RWPE2 (cell line): Measurements from ENCODE around the gene TEX51.

Source experiments
- ATAC-seq: fragments of 200-7000 bp; cut with Tn5 transposase; 3 replicates; pipeline ENCODE4 v1.9.1; 2021; ENCODE audit warnings: low read depth
- DNase-seq: peaks from one replicate; pipeline ENCODE4 v3.0.0-alpha.2; 2020; ENCODE audit warnings: low spot score
- H3K27ac ChIP-seq: fragments of 450-650 bp; 2 replicates; pipeline ENCODE4 v1.5.1; 2017; ENCODE audit warnings: mild to moderate bottlenecking; ENCODE audit not compliant: poor library complexity, severe bottlenecking
- H3K27me3 ChIP-seq: fragments of 250-450 bp; sonication (Bioruptor Pico); 2 replicates; pipeline ENCODE4 v1.5.1; 2021; ENCODE audit warnings: mild to moderate bottlenecking, moderate library complexity; ENCODE audit not compliant: insufficient read depth, poor library complexity, severe bottlenecking
- H3K36me3 ChIP-seq: fragments of 250-450 bp; sonication (Bioruptor Pico); 2 replicates; pipeline ENCODE4 v1.5.1; 2020; ENCODE audit warnings: low read depth, mild to moderate bottlenecking, moderate library complexity
- H3K4me1 ChIP-seq: fragments of 250-450 bp; sonication (Bioruptor Pico); 2 replicates; pipeline ENCODE4 v1.5.1; 2021; ENCODE audit warnings: mild to moderate bottlenecking, moderate library complexity; ENCODE audit not compliant: insufficient read depth, poor library complexity, severe bottlenecking
- H3K4me3 ChIP-seq: fragments of 250-450 bp; sonication (Bioruptor Pico); 2 replicates; pipeline ENCODE4 v1.5.1; 2021; ENCODE audit warnings: mild to moderate bottlenecking, moderate library complexity; ENCODE audit not compliant: severe bottlenecking
- H3K9me3 ChIP-seq: fragments of 250-450 bp; sonication (Bioruptor Pico); 2 replicates; pipeline ENCODE4 v1.5.1; 2021; ENCODE audit warnings: mild to moderate bottlenecking, moderate library complexity; ENCODE audit not compliant: severe bottlenecking
- TF ChIP-seq, protein P1 (sequence below): fragments of 450-650 bp; IDR thresholded peaks from one replicate; pipeline ENCODE4 v1.5.1; 2017; ENCODE audit warnings: mild to moderate bottlenecking, moderate library complexity; ENCODE audit not compliant: poor library complexity, severe bottlenecking

Gene TEX51

DNA sequence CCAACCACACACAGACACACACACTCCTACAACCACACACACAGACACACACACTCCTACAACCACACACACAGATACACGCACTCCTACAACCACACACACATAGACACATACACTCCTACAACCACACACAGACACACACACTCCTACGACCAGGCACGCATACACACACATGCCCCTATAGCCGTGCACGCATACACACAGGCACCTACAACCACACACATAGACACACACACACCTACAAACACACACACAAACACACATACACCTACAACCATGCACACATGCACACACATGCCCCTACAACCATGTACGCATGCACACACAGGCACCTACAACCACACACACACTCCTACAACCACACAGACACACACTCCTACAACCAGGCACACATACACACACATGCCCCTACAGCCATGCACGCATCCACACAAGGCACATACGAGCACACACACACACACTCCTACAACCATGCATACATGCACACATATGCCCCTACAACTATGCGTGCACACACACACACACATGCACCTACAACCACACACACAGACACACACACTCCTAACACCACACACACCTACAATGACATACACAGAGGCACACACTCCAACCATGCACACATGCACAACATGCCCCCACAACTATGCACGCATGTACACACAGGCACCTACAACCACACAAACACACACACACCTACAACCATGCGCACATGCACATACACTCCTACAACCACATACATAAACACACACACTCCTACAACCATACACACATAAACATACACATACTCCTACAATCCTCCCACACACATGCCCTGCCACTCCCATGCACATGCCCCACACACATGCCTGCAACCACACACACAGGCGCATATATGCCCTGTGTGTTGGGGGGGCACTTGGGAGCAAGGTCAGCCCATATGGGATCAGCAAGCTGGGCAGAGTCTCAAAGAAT is 19.1 kb upstream of the TEX51 start:
- H3K27me3 ChIP-seq = no peaks in the 10 kb centered on the region
- H3K9me3 ChIP-seq = no peaks in the 10 kb centered on the region
- H3K27ac ChIP-seq = no peak overlapping the region
- TF ChIP-seq, protein P1, sequence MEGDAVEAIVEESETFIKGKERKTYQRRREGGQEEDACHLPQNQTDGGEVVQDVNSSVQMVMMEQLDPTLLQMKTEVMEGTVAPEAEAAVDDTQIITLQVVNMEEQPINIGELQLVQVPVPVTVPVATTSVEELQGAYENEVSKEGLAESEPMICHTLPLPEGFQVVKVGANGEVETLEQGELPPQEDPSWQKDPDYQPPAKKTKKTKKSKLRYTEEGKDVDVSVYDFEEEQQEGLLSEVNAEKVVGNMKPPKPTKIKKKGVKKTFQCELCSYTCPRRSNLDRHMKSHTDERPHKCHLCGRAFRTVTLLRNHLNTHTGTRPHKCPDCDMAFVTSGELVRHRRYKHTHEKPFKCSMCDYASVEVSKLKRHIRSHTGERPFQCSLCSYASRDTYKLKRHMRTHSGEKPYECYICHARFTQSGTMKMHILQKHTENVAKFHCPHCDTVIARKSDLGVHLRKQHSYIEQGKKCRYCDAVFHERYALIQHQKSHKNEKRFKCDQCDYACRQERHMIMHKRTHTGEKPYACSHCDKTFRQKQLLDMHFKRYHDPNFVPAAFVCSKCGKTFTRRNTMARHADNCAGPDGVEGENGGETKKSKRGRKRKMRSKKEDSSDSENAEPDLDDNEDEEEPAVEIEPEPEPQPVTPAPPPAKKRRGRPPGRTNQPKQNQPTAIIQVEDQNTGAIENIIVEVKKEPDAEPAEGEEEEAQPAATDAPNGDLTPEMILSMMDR = no peak
- DNase-seq = no peak
- no peaks in the 10 kb centered on the region for H3K36me3 ChIP-seq
- H3K4me1 ChIP-seq = no peaks in the 10 kb centered on the region
- H3K4me3 ChIP-seq = no peak overlapping the region
- no peak for ATAC-seq

DNA sequence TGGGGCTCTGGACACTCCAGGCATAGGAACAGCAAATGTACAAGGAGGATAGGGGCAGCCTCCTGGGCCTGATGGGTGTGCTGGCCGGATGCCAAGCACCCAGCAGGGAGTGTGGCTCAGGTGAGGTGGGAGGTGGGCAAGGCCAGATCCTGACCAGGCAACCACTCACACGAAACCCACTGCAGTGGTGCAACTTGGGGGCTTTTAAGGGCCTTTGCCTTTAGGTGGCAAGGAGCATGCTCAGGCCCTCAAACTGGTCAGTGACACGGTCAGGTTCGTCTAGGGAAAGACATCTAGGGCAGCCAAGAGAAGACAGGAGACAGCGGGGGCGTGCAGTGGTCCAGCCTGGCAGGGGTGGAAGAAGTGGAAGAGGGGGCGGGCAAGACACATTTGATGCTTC is 18.4 kb upstream of the TEX51 start:
- Histone ChIP-seq H3K4me1 (no peaks in the 10 kb centered on the region), H3K27ac (no peak overlapping the region), H3K36me3 (no peaks in the 10 kb centered on the region), H3K9me3 (no peaks in the 10 kb centered on the region), H3K4me3 (no peak overlapping the region), H3K27me3 (no peaks in the 10 kb centered on the region)
- no peak for ATAC-seq
- TF ChIP-seq, protein P1 = no peak
- DNase-seq = no peak

DNA sequence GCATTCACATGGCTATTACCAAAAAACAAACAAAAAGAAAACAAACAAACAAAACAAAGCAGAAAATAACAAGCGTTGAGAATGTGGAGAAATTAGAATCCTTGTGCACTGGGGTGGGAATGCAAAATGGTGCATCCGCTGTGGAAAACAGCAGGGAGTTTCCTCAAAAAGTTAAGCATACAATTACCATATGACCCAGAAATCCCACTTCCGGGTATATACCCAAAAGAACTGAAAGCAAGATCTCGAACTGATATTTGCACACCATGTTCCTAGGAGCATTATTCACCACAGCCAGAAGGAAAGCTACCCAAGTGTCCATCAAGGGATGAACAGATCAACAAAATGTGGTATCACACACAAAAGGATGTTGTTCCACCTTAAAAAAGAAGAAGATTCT is 17.9 kb upstream of the TEX51 start:
- no peak overlapping the region for H3K4me3 ChIP-seq
- ATAC-seq (no peak), DNase-seq (no peak)
- H3K4me1 ChIP-seq = no peaks in the 10 kb centered on the region
- no peaks in the 10 kb centered on the region for H3K36me3 ChIP-seq
- H3K9me3 ChIP-seq = no peaks in the 10 kb centered on the region
- H3K27ac ChIP-seq = no peak overlapping the region
- TF ChIP-seq, protein P1 = no peak
- H3K27me3 ChIP-seq = no peaks in the 10 kb centered on the region

DNA sequence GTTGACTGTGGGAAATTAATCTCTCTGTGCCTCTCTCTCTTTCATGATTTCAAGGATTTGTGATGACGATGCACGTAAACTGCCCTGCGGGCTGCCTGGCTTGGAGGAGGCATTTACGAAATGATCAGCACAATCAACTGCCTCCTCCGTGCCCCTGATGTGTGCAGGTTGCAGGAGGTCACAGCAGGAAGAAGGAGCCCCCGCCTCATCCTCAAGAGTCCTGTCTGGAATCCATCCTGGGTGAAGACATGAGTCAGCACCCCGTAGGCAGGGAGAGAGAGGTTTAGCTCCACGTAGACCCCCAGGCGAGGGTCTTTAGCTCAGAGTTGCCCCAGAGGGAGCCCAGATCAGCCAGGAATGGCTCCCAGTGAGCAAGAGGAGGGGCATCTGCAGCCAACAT is 17.1 kb upstream of the TEX51 start:
- no peak overlapping the region for H3K27ac ChIP-seq
- DNase-seq = no peak
- no peaks in the 10 kb centered on the region for H3K9me3 ChIP-seq
- H3K4me3 ChIP-seq = no peak overlapping the region
- ATAC-seq = no peak
- no peaks in the 10 kb centered on the region for H3K4me1 ChIP-seq
- TF ChIP-seq, protein P1 = no peak
- H3K27me3 ChIP-seq = no peaks in the 10 kb centered on the region
- H3K36me3 ChIP-seq = no peaks in the 10 kb centered on the region

DNA sequence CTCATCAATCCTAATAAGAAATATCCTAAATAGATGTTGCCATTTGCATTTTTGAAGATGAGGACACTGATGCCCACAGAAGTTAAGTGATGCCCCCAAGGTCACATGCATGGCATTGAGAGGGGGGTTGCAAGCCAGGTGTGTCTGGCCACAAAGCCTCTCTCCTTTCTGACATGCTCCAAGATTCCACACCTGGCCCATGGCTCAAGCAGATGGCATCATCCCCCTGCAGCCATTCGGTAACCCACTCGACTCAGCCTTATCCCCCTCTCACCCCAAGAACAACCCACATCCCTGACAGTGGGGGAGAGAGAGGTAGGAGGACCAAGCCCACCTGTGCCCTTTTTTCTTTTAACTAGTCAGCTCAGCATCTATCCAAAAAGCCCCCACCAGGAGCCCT is 16.5 kb upstream of the TEX51 start:
- Histone ChIP-seq H3K27me3 (no peaks in the 10 kb centered on the region), H3K27ac (no peak overlapping the region), H3K36me3 (no peaks in the 10 kb centered on the region), H3K9me3 (no peaks in the 10 kb centered on the region), H3K4me1 (no peaks in the 10 kb centered on the region), H3K4me3 (no peak overlapping the region)
- DNase-seq (no peak), ATAC-seq (no peak)
- TF ChIP-seq, protein P1 = no peak
